Measurements from ENCODE around the gene OR13A1. TPM values are rescaled to one million over a fixed set of nuclear protein-coding genes. Genes with fewer than 3 reads are reported as not detected.

OR13A1 gene
- total RNA-seq, 1 experiment from 2014 or later: not detected

DNA sequence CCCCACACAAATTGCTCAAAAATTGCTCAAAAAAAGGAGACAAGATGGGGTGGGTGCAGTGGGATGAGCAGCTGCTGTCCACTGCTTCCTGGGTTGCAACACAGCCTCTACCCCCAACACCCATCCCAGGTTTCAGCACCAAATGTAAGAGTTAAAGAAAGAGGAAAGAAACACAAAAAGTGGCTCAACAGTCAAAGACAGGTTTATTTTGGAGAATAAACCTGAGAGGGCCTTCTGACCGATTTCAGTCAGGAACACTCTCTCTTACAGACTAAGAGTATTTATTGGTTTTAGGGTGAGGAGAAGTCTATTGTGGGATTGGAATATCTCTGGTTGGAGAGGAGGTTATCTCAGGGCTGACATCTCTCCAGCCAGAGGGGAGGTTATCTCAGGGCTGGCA is 28.4 kb downstream of the OR13A1 start:
- Mint-ChIP-seq H3K4me1 (ENCODE audit: low read depth, unreplicated experiment) (no peaks in the 10 kb centered on the region), H3K27me3 (ENCODE audit: insufficient read depth, unreplicated experiment) (no peaks in the 10 kb centered on the region), H3K9me3 (ENCODE audit: unreplicated experiment) (no peaks in the 10 kb centered on the region), H3K36me3 (ENCODE audit: insufficient read depth, unreplicated experiment) (no peaks in the 10 kb centered on the region), H3K27ac (ENCODE audit: unreplicated experiment) (no peak overlapping the region), H3K4me3 (ENCODE audit: unreplicated experiment) (no peak overlapping the region)
- TF ChIP-seq, protein P1, sequence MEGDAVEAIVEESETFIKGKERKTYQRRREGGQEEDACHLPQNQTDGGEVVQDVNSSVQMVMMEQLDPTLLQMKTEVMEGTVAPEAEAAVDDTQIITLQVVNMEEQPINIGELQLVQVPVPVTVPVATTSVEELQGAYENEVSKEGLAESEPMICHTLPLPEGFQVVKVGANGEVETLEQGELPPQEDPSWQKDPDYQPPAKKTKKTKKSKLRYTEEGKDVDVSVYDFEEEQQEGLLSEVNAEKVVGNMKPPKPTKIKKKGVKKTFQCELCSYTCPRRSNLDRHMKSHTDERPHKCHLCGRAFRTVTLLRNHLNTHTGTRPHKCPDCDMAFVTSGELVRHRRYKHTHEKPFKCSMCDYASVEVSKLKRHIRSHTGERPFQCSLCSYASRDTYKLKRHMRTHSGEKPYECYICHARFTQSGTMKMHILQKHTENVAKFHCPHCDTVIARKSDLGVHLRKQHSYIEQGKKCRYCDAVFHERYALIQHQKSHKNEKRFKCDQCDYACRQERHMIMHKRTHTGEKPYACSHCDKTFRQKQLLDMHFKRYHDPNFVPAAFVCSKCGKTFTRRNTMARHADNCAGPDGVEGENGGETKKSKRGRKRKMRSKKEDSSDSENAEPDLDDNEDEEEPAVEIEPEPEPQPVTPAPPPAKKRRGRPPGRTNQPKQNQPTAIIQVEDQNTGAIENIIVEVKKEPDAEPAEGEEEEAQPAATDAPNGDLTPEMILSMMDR (IDR thresholded peaks at IDR 0.05; ENCODE audit: insufficient read depth in 1 of 2, low read depth in 1 of 2, low read length in 1 of 2, severe bottlenecking in 1 of 2, unreplicated experiment in 1 of 2): no peak
- H3K4me3 ChIP-seq (ENCODE audit: low read depth, low read length): no peak overlapping the region
- no peaks in the 10 kb centered on the region for H3K36me3 ChIP-seq (ENCODE audit: control insufficient read depth, insufficient read depth, low read length)
- CTCF ChIA-PET: no interaction called here
- no peak for DNase-seq
- no peaks in the 10 kb centered on the region for H3K4me1 ChIP-seq
- no TSS peak for BruUV-seq (replicated peaks)
- no peaks in the 10 kb centered on the region for H3K27me3 ChIP-seq (replicated peaks; ENCODE audit: control insufficient read depth, insufficient read depth, low read length)
- no peaks in the 10 kb centered on the region; the same call in 1 of the 2 replicates for H3K9me3 ChIP-seq
- POLR2A ChIA-PET: no interaction called here
- intact Hi-C loops (cut with micrococcal nuclease; ENCODE audit: unreplicated experiment): no loop called here

DNA sequence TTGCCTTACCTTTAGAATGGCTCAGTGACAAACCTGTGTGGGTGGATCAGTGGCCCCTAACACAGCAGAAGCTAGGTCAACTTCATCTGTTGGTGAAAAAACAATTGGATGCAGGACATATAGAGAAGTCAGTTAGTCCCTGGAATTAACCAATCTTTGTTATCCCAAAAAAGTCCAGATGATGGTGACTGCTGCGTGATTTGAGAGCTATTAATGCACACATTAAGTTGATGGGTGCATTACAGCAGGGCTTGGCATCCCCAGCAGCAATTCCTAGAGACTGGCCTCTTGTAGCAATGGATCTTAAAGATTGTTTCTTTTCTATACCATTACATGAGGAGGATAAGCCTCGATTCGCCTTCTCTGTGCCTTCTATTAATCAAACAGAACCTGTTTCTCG is 33.3 kb downstream of the OR13A1 start:
- TF ChIP-seq, protein P1 (IDR thresholded peaks at IDR 0.05; ENCODE audit: insufficient read depth in 1 of 2, low read depth in 1 of 2, low read length in 1 of 2, severe bottlenecking in 1 of 2, unreplicated experiment in 1 of 2): no peak
- H3K36me3 Mint-ChIP-seq (ENCODE audit: insufficient read depth, unreplicated experiment): no peaks in the 10 kb centered on the region
- ChIA-PET POLR2A (no interaction called here), CTCF (no interaction called here)
- no peak overlapping the region for H3K27ac Mint-ChIP-seq (ENCODE audit: unreplicated experiment)
- no TSS peak for BruUV-seq (replicated peaks)
- H3K4me3 Mint-ChIP-seq (ENCODE audit: unreplicated experiment): no peak overlapping the region
- peaks cover 7% of the 10 kb centered on the region for H3K27me3 Mint-ChIP-seq (ENCODE audit: insufficient read depth, unreplicated experiment)
- Histone ChIP-seq H3K36me3 (ENCODE audit: control insufficient read depth, insufficient read depth, low read length) (no peaks in the 10 kb centered on the region), H3K9me3 (no peaks in the 10 kb centered on the region), H3K27me3 (replicated peaks; ENCODE audit: control insufficient read depth, insufficient read depth, low read length) (no peaks in the 10 kb centered on the region), H3K4me1 (no peaks in the 10 kb centered on the region), H3K4me3 (ENCODE audit: low read depth, low read length) (no peak overlapping the region)
- intact Hi-C loops (cut with micrococcal nuclease; ENCODE audit: unreplicated experiment): no loop called here
- H3K9me3 Mint-ChIP-seq (ENCODE audit: unreplicated experiment): no peaks in the 10 kb centered on the region
- no peaks in the 10 kb centered on the region for H3K4me1 Mint-ChIP-seq (ENCODE audit: low read depth, unreplicated experiment)
- no peak for DNase-seq

DNA sequence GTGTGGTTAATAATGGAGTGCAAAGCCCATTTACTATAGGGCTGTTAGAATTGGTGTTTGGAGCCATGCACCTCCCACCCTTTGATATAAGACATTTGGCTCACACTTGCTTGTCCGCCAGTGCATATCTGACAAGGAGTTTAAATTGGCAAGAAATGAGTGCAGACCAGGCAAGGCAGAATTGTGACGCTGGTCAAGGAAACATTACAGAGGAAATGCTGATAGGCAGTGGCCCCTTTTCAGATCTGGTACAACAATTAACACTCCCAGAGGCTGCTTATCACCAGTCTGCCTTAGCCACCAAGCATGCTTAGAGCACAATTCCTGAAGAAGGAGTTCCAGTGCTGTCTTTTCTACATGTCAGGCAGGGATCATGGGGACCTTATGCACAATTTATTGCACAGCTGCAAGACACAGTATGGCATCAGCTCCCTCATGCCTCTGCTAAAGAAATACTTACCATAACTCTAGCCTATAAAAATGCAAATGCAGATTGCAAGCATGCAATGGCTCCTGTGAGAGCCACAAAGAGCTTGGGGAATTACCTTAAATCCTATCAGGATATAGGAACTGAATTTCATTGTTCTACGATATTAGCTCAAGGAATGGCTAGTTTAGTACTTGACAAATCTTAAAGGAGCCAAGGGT is 35.2 kb downstream of the OR13A1 start:
- DNase-seq: no peak
- H3K27me3 ChIP-seq (replicated peaks; ENCODE audit: control insufficient read depth, insufficient read depth, low read length): no peaks in the 10 kb centered on the region
- Mint-ChIP-seq H3K27ac (ENCODE audit: unreplicated experiment) (no peak overlapping the region), H3K4me3 (ENCODE audit: unreplicated experiment) (no peak overlapping the region), H3K36me3 (ENCODE audit: insufficient read depth, unreplicated experiment) (no peaks in the 10 kb centered on the region), H3K9me3 (ENCODE audit: unreplicated experiment) (no peaks in the 10 kb centered on the region), H3K27me3 (ENCODE audit: insufficient read depth, unreplicated experiment) (peaks cover 7% of the 10 kb centered on the region), H3K4me1 (ENCODE audit: low read depth, unreplicated experiment) (no peaks in the 10 kb centered on the region)
- CTCF ChIA-PET: no interaction called here
- H3K36me3 ChIP-seq (ENCODE audit: control insufficient read depth, insufficient read depth, low read length): no peaks in the 10 kb centered on the region
- H3K4me1 ChIP-seq: no peaks in the 10 kb centered on the region
- no TSS peak for BruUV-seq (replicated peaks)
- H3K4me3 ChIP-seq (ENCODE audit: low read depth, low read length): no peak overlapping the region
- no peaks in the 10 kb centered on the region for H3K9me3 ChIP-seq
- POLR2A ChIA-PET: no interaction called here
- TF ChIP-seq, protein P1 (IDR thresholded peaks at IDR 0.05; ENCODE audit: insufficient read depth in 1 of 2, low read depth in 1 of 2, low read length in 1 of 2, severe bottlenecking in 1 of 2, unreplicated experiment in 1 of 2): no peak
- intact Hi-C loops (cut with micrococcal nuclease; ENCODE audit: unreplicated experiment): no loop called here

All from Caco-2 (cell line).